ENCODE measurements around the gene CREB5. TPM values are rescaled to one million over a fixed set of nuclear protein-coding genes. Genes with fewer than 3 reads are reported as not detected.
"Not testable (repeated sequence)": the region's sequence is repeated elsewhere in the genome, so short reads cannot be mapped to it uniquely, and the experiment has no call there.

Gene CREB5
- total RNA-seq, 1 donor from 2014 or later = 52.2 TPM

- Histone ChIP-seq H3K9ac (ENCODE audit: low read depth in 1 of 3, low read length in 3 of 3) (no peak overlapping the region), H3K4me1 (ENCODE audit: control insufficient read depth in 3 of 3, insufficient read depth in 3 of 3, low read length in 3 of 3) (no peaks in the 10 kb centered on the region), H3K36me3 (ENCODE audit: control insufficient read depth in 3 of 3, insufficient read depth in 3 of 3, low read length in 3 of 3) (no peaks in the 10 kb centered on the region), H3K27ac (ENCODE audit: low read depth, low read length) (no peak overlapping the region), H3K4me3 (ENCODE audit: low read length in 3 of 3) (no peak overlapping the region), H3K9me3 (ENCODE audit: control insufficient read depth in 3 of 3, low read length in 3 of 3) (no peaks in the 10 kb centered on the region), H3K27me3 (ENCODE audit: control insufficient read depth in 3 of 3, insufficient read depth in 3 of 3, low read length in 3 of 3) (no peaks in the 10 kb centered on the region)
Observed at GRCh38 chr7:28591725-28592349, 179.5 kb downstream of the CREB5 start.

- H3K27me3 ChIP-seq (ENCODE audit: control insufficient read depth in 3 of 3, insufficient read depth in 3 of 3, low read length in 3 of 3) = no peaks in the 10 kb centered on the region
- H3K9me3 ChIP-seq (ENCODE audit: control insufficient read depth in 3 of 3, low read length in 3 of 3) = no peaks in the 10 kb centered on the region
- H3K9ac ChIP-seq (ENCODE audit: low read depth in 1 of 3, low read length in 3 of 3) = no peak overlapping the region
- H3K4me3 ChIP-seq (ENCODE audit: low read length in 3 of 3) = no peak overlapping the region
- H3K36me3 ChIP-seq (ENCODE audit: control insufficient read depth in 3 of 3, insufficient read depth in 3 of 3, low read length in 3 of 3) = no peaks in the 10 kb centered on the region
- no peak overlapping the region for H3K27ac ChIP-seq (ENCODE audit: low read depth, low read length)
- no peaks in the 10 kb centered on the region for H3K4me1 ChIP-seq (ENCODE audit: control insufficient read depth in 3 of 3, insufficient read depth in 3 of 3, low read length in 3 of 3)
Observed at GRCh38 chr7:28592861-28593260, 180.5 kb downstream of the CREB5 start.

- Histone ChIP-seq H3K4me1 (ENCODE audit: control insufficient read depth in 3 of 3, insufficient read depth in 3 of 3, low read length in 3 of 3) (no peaks in the 10 kb centered on the region), H3K4me3 (ENCODE audit: low read length in 3 of 3) (no peak overlapping the region), H3K27me3 (ENCODE audit: control insufficient read depth in 3 of 3, insufficient read depth in 3 of 3, low read length in 3 of 3) (no peaks in the 10 kb centered on the region), H3K27ac (ENCODE audit: low read depth, low read length) (no peak overlapping the region), H3K9ac (ENCODE audit: low read depth in 1 of 3, low read length in 3 of 3) (no peak overlapping the region), H3K9me3 (ENCODE audit: control insufficient read depth in 3 of 3, low read length in 3 of 3) (no peaks in the 10 kb centered on the region), H3K36me3 (ENCODE audit: control insufficient read depth in 3 of 3, insufficient read depth in 3 of 3, low read length in 3 of 3) (no peaks in the 10 kb centered on the region)
Observed at GRCh38 chr7:28595076-28595475, 182.8 kb downstream of the CREB5 start.

- no peaks in the 10 kb centered on the region for H3K27me3 ChIP-seq (ENCODE audit: control insufficient read depth in 3 of 3, insufficient read depth in 3 of 3, low read length in 3 of 3)
- no peak overlapping the region for H3K9ac ChIP-seq (ENCODE audit: low read depth in 1 of 3, low read length in 3 of 3)
- H3K36me3 ChIP-seq (ENCODE audit: control insufficient read depth in 3 of 3, insufficient read depth in 3 of 3, low read length in 3 of 3) = no peaks in the 10 kb centered on the region
- no peaks in the 10 kb centered on the region for H3K4me1 ChIP-seq (ENCODE audit: control insufficient read depth in 3 of 3, insufficient read depth in 3 of 3, low read length in 3 of 3)
- no peaks in the 10 kb centered on the region for H3K9me3 ChIP-seq (ENCODE audit: control insufficient read depth in 3 of 3, low read length in 3 of 3)
- H3K4me3 ChIP-seq (ENCODE audit: low read length in 3 of 3) = no peak overlapping the region
- H3K27ac ChIP-seq (ENCODE audit: low read depth, low read length) = no peak overlapping the region
Observed at GRCh38 chr7:28595801-28596200, 183.5 kb downstream of the CREB5 start.

GRCh38 chr7:28596245-28596935 is 184.1 kb downstream of the CREB5 start:
- Histone ChIP-seq H3K9me3 (ENCODE audit: control insufficient read depth in 3 of 3, low read length in 3 of 3) (no peaks in the 10 kb centered on the region), H3K4me1 (ENCODE audit: control insufficient read depth in 3 of 3, insufficient read depth in 3 of 3, low read length in 3 of 3) (no peaks in the 10 kb centered on the region), H3K36me3 (ENCODE audit: control insufficient read depth in 3 of 3, insufficient read depth in 3 of 3, low read length in 3 of 3) (no peaks in the 10 kb centered on the region), H3K9ac (ENCODE audit: low read depth in 1 of 3, low read length in 3 of 3) (no peak overlapping the region), H3K27me3 (ENCODE audit: control insufficient read depth in 3 of 3, insufficient read depth in 3 of 3, low read length in 3 of 3) (no peaks in the 10 kb centered on the region), H3K4me3 (ENCODE audit: low read length in 3 of 3) (no peak overlapping the region), H3K27ac (ENCODE audit: low read depth, low read length) (no peak overlapping the region)

GRCh38 chr7:28597284-28597683 is 185.0 kb downstream of the CREB5 start:
- H3K27me3 ChIP-seq (ENCODE audit: control insufficient read depth in 3 of 3, insufficient read depth in 3 of 3, low read length in 3 of 3) = no peaks in the 10 kb centered on the region
- no peak overlapping the region for H3K4me3 ChIP-seq (ENCODE audit: low read length in 3 of 3)
- no peaks in the 10 kb centered on the region for H3K9me3 ChIP-seq (ENCODE audit: control insufficient read depth in 3 of 3, low read length in 3 of 3)
- H3K4me1 ChIP-seq (ENCODE audit: control insufficient read depth in 3 of 3, insufficient read depth in 3 of 3, low read length in 3 of 3) = no peaks in the 10 kb centered on the region
- no peak overlapping the region for H3K27ac ChIP-seq (ENCODE audit: low read depth, low read length)
- H3K9ac ChIP-seq (ENCODE audit: low read depth in 1 of 3, low read length in 3 of 3) = no peak overlapping the region
- no peaks in the 10 kb centered on the region for H3K36me3 ChIP-seq (ENCODE audit: control insufficient read depth in 3 of 3, insufficient read depth in 3 of 3, low read length in 3 of 3)

GRCh38 chr7:28598037-28598436 is 185.7 kb downstream of the CREB5 start:
- not testable (repeated sequence) for H3K9ac ChIP-seq (ENCODE audit: low read depth in 1 of 3, low read length in 3 of 3); H3K4me1 ChIP-seq (ENCODE audit: control insufficient read depth in 3 of 3, insufficient read depth in 3 of 3, low read length in 3 of 3); H3K27ac ChIP-seq (ENCODE audit: low read depth, low read length); H3K9me3 ChIP-seq (ENCODE audit: control insufficient read depth in 3 of 3, low read length in 3 of 3); H3K4me3 ChIP-seq (ENCODE audit: low read length in 3 of 3); H3K27me3 ChIP-seq (ENCODE audit: control insufficient read depth in 3 of 3, insufficient read depth in 3 of 3, low read length in 3 of 3); H3K36me3 ChIP-seq (ENCODE audit: control insufficient read depth in 3 of 3, insufficient read depth in 3 of 3, low read length in 3 of 3)

GRCh38 chr7:28598586-28598985 is 186.3 kb downstream of the CREB5 start:
- Histone ChIP-seq H3K4me1 (ENCODE audit: control insufficient read depth in 3 of 3, insufficient read depth in 3 of 3, low read length in 3 of 3) (no peaks in the 10 kb centered on the region), H3K9me3 (ENCODE audit: control insufficient read depth in 3 of 3, low read length in 3 of 3) (no peaks in the 10 kb centered on the region), H3K27ac (ENCODE audit: low read depth, low read length) (no peak overlapping the region), H3K27me3 (ENCODE audit: control insufficient read depth in 3 of 3, insufficient read depth in 3 of 3, low read length in 3 of 3) (no peaks in the 10 kb centered on the region), H3K36me3 (ENCODE audit: control insufficient read depth in 3 of 3, insufficient read depth in 3 of 3, low read length in 3 of 3) (no peaks in the 10 kb centered on the region), H3K4me3 (ENCODE audit: low read length in 3 of 3) (no peak overlapping the region), H3K9ac (ENCODE audit: low read depth in 1 of 3, low read length in 3 of 3) (no peak overlapping the region)

GRCh38 chr7:28599411-28599810 is 187.1 kb downstream of the CREB5 start:
- Histone ChIP-seq H3K9me3 (ENCODE audit: control insufficient read depth in 3 of 3, low read length in 3 of 3) (no peaks in the 10 kb centered on the region), H3K4me1 (ENCODE audit: control insufficient read depth in 3 of 3, insufficient read depth in 3 of 3, low read length in 3 of 3) (no peaks in the 10 kb centered on the region), H3K4me3 (ENCODE audit: low read length in 3 of 3) (no peak overlapping the region), H3K36me3 (ENCODE audit: control insufficient read depth in 3 of 3, insufficient read depth in 3 of 3, low read length in 3 of 3) (no peaks in the 10 kb centered on the region), H3K27me3 (ENCODE audit: control insufficient read depth in 3 of 3, insufficient read depth in 3 of 3, low read length in 3 of 3) (no peaks in the 10 kb centered on the region), H3K9ac (ENCODE audit: low read depth in 1 of 3, low read length in 3 of 3) (no peak overlapping the region), H3K27ac (ENCODE audit: low read depth, low read length) (no peak overlapping the region)

- no peak overlapping the region for H3K27ac ChIP-seq (ENCODE audit: low read depth, low read length)
- no peak overlapping the region for H3K9ac ChIP-seq (ENCODE audit: low read depth in 1 of 3, low read length in 3 of 3)
- no peak overlapping the region for H3K4me3 ChIP-seq (ENCODE audit: low read length in 3 of 3)
- H3K36me3 ChIP-seq (ENCODE audit: control insufficient read depth in 3 of 3, insufficient read depth in 3 of 3, low read length in 3 of 3) = no peaks in the 10 kb centered on the region
- peaks cover 0 to 3% (median 0%) of the 10 kb centered on the region in 3 donors for H3K4me1 ChIP-seq (ENCODE audit: control insufficient read depth in 3 of 3, insufficient read depth in 3 of 3, low read length in 3 of 3)
- no peaks in the 10 kb centered on the region for H3K9me3 ChIP-seq (ENCODE audit: control insufficient read depth in 3 of 3, low read length in 3 of 3)
- no peaks in the 10 kb centered on the region for H3K27me3 ChIP-seq (ENCODE audit: control insufficient read depth in 3 of 3, insufficient read depth in 3 of 3, low read length in 3 of 3)
Observed at GRCh38 chr7:28602282-28602681, 190.0 kb downstream of the CREB5 start.
